NCI-H1694 treated with DMSO at 0.1 percent for 48 hours (cell line): ENCODE measurements around the gene CYP2C18.
"Not testable (repeated sequence)": the region's sequence is repeated elsewhere in the genome, so short reads cannot be mapped to it uniquely, and the experiment has no call there.

Experiments used
- DNase-seq: peaks from one replicate; lab custom pipeline; 2025; lab: John Stamatoyannopoulos, UW

The CYP2C18 gene

DNA sequence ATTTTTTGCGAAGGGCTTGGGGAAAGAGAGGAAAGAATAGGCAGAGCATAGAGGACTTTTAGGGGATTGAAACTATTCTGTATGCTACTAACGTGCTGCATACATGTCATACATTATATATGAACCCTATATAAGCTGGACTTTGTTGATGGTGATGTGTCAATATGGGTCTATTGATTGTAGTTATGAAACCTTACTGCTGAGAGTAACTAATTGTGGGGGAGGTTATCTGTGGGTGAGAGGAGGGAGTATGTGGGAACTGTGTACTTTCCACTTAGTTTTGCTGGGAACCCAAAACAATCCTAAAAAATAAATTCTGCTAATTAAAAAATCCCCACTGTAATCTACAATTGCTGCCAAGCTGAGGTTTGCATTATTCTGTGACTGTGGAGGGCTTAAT is 63.6 kb downstream of the CYP2C18 start:
- no peak for DNase-seq

DNA sequence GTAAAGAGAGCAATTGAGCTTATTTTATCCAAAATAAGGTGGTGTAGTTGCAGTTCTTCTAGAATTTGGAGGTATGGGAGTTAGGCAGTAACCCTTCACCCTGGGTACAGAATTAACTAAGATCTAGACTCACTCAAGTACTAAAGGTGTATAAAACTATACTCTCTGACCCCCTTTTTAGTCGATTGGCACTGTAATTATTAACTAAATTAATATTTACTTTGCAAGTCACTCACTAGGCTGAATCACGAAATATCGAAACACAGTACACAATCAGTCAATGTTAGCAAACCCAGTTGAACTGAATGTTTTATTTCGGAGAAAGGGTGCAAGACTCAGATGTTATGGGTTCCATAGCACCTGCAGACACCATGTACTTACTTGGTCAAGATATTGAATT is 64.3 kb downstream of the CYP2C18 start:
- no peak for DNase-seq

DNA sequence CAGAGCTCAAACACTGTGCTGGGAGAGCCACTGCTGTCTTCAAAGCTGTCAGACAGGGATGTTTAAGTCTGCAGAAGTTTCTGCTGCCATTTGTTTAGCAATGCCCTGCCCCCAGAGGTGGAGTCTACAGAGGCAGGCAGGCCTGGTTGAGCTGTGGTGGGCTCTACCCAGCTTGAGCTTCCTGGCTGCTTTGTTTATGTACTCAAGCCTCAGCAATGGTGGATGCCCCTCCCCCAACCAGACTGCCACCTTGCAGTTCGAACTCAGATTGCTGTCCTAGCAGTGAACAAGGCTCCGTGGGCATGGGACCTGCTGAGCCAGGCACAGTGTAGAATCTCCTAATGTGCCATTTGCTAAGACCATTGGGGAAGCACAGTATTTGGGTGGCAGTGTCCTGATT is 74.4 kb downstream of the CYP2C18 start:
- no peak for DNase-seq

DNA sequence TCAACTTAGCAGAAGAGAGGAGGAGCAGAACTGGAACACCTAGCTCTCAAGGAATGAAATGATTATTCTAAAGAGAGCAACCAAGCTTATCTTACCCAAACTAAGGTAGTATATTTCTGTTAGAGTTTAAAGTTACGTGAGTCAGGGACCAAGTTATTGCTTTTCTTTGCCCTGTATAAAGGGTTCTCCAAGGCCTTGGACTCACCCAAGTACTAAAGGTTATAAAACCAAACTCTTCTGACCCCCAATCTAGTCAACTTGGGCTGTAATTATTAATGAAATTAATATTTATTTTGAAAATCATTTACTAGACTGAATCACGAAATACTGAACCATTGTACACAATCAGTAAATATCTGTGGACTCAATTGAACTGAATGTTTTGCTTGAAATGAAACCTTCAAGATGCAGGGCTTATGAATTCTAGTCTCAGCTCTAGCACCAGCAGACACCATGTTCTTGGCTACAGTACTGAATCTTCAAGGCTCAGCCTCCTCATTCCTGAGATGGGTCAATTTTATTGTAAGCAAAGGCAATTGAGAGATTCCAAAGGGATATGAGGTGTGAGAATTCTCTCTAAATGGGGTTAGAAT is 77.2 kb downstream of the CYP2C18 start:
- DNase-seq: no peak

DNA sequence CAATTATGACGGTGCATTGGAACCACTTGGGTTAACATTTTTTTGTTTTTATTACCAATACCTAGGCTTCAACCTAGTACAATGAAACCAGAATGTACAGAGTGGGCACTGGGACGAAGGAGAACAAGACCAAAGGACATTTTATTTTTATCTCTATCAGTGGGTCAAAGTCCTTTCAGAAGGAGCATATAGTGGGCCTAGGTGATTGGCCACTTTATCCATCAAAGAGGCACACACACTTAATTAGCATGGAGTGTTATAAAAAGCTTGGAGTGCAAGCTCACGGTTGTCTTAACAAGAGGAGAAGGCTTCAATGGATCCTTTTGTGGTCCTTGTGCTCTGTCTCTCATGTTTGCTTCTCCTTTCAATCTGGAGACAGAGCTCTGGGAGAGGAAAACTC is 78.9 kb downstream of the CYP2C18 start, which contains the start of gene CYP2C19:
TSS of gene CYP2C19 (plus strand) at position 289 of the 400 bp plus-strand sequence. CDS start at position 314, 25 bp downstream.
- no peak for DNase-seq

DNA sequence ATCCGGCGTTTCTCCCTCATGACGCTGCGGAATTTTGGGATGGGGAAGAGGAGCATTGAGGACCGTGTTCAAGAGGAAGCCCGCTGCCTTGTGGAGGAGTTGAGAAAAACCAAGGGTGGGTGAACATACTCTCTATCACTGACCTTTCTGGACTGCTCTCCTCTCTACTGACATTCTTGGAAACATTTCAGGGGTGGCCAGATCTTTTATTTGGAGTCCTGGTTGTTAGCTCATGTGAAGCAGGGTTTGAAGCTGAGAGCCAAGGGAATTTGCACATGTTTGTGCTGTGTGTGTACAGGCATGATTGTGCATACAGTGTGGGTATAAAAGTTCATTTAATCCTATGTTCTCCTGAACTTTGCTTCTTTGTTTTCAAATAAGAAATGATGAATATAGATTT is 91.9 kb downstream of the CYP2C18 start:
- DNase-seq: not testable (repeated sequence)

DNA sequence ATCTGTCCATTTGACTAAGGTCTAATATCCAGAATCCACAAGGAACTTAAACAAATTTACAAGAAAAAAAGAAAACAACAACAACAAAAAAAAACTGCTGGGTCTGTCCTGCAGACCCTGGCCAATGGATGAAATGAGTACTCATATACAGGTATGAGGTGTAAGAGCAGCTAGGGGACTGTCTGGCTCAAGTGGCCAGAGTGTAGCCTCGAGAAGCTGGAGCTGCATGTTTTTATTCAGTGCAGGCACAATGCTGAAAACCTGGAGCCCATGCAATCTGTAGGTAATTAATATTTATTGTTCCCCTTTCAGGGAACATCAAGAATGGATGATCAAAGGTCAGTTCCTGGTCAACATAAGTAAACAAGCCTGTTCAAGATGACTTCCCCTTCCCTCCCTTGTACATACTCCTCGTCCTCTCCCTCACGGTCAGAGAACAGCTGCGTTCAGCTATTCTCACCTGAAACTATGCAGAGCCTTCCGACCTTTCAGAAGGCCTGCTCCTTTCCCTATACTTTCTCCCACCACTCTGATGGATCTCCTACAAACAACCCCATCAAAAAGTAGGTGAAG is 94.4 kb downstream of the CYP2C18 start:
- DNase-seq: no peak

DNA sequence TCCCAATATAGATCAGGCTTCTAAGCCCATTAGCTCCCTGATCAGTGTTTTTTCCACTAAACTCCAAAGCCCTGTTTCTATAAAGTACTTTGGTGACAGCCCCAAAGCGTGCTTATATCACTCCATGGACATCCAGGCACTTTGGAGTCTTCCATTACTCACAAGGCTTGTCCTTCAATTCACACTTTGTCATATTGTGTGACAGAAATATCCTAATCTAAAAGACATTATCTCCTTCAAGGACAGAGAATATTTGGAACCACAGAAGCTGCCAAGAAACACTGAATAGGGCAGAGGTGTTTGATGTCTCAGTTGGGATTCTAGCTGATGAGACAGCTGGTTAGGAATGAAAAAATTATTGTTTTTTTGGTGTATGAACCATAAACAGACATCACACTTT is 97.3 kb downstream of the CYP2C18 start:
- DNase-seq: no peak

DNA sequence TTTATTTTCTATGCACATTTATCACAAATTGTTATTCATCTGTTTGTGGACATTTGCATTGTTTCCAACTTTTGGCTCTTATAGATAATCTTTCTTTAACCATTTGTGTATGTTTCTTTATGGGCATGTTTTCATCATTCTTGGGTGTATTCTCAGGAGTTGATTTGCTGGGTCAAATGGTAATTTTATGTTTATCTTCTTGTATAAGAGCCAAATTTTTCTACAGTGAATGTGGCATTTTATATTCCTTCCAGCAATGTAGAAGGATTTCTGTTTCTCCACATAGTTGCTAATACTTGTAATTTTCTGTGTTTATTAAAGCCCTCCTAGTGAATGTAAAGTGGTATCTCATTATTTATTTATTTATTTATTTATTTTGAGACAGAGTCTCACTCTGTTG is 100.7 kb downstream of the CYP2C18 start:
- DNase-seq: no peak

DNA sequence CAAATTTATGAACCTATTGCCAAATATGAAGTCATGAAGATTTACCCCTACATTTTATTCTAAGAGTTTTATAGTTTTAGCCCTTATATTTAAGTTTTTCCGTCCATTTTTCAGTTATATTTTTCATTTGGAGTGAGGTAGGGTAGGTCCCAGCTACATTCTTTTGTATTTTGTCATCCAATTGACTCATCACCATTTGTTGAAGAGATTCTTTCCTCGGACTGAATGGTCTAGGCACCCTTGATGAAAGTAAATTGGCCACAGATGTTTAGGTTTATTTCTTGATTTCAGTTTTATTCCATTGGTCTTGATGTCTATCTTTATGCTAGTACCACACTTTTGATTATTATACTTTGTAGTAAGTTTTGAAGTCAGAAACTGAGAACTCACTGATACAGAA is 101.7 kb downstream of the CYP2C18 start:
- no peak for DNase-seq
